HG03469 (cell line): ENCODE measurements around the gene VWC2.
A peak's percentile ranks its signal among the peaks of the same experiment; 100 is the strongest.

Source experiments
- ATAC-seq: cut with Tn5 transposase; IDR thresholded peaks from one replicate; pipeline ENCODE4 v1.9.1; 2021; ENCODE audit warnings: mild to moderate bottlenecking, moderate library complexity, moderate number of reproducible peaks; ENCODE audit not compliant: unreplicated experiment

VWC2 gene

GRCh38 chr7:49773218-49773935 is at the start of gene VWC2:
VWC2 (plus strand) TSS chr7:49773638; CDS start chr7:49775436, 1,798 bp downstream.
- no peak for ATAC-seq

GRCh38 chr7:49724071-49724470 is 49.4 kb upstream of the VWC2 start:
- no peak for ATAC-seq

- ATAC-seq: no peak
These were observed 41.6 kb upstream of the VWC2 start for GRCh38 chr7:49731836-49732235.

- no peak for ATAC-seq
These were observed 10.8 kb upstream of the VWC2 start for GRCh38 chr7:49762666-49763065.

GRCh38 chr7:49763791-49764190 is 9.6 kb upstream of the VWC2 start:
- peak; percentile 20 for ATAC-seq

GRCh38 chr7:49766966-49767365 is 6.5 kb upstream of the VWC2 start:
- ATAC-seq: peak; percentile 87

GRCh38 chr7:49767719-49768118 is 5.7 kb upstream of the VWC2 start:
- no peak for ATAC-seq

GRCh38 chr7:49768254-49768653 is 5.2 kb upstream of the VWC2 start:
- no peak for ATAC-seq

DNA sequence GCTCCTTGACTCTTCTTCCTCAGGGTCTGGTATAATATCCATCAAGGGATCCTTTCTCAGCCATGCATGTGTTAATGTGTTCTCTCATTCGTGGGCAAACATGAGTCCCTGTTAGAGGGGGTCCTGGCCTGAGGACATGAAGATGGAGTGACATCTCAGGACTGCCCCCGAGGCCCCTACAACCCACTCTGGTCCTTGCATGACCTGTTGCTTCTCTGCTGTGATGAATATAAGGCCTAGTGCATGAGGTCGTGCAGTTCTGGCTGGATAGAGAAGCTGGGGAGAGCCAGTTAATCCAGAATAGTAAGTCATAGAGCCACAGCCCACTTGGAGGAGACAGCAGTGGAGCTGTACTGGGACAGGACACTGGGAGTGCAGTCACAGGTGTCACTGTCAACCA is 4.6 kb upstream of the VWC2 start:
- no peak for ATAC-seq

GRCh38 chr7:49769285-49769857 is 4.1 kb upstream of the VWC2 start:
- ATAC-seq: no peak

DNA sequence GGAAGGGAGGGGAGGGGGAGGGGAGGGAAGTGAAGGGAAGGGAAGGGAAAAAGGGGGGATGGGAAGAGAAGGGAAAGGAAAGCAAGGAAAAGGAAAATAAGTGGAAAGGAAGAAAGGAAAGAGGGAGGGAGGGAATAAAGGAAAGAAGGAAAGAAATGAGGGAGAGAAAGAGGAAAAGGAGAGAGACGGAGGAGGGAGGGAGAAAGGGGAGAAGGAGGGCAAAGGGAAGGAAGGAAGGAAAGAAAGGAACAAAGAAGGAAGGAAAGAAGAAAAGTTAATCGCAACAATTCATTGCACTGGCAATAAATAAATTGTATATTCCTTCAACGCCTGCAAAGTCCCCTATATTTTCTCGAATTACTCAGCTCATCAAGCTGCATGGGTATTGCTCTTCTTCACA is 2.6 kb upstream of the VWC2 start:
- ATAC-seq: no peak

GRCh38 chr7:49771427-49772176 is 1.8 kb upstream of the VWC2 start:
- peak; percentile 27 for ATAC-seq

DNA sequence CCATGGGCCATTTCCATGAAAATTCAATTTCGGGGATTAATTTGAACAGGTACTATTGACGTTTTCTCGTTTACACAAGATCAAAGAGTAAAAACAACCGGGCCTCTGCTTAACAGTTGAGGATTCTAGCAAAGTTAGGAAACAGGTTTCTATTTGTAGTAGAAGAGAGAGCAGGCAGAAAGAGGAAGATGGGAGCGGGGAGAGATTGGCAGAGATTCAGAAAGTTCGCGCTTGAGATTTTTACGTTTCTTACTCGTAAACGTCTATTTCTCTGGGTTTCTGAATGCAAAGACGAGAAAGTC is 571 bp upstream of the VWC2 start:
- ATAC-seq: no peak

DNA sequence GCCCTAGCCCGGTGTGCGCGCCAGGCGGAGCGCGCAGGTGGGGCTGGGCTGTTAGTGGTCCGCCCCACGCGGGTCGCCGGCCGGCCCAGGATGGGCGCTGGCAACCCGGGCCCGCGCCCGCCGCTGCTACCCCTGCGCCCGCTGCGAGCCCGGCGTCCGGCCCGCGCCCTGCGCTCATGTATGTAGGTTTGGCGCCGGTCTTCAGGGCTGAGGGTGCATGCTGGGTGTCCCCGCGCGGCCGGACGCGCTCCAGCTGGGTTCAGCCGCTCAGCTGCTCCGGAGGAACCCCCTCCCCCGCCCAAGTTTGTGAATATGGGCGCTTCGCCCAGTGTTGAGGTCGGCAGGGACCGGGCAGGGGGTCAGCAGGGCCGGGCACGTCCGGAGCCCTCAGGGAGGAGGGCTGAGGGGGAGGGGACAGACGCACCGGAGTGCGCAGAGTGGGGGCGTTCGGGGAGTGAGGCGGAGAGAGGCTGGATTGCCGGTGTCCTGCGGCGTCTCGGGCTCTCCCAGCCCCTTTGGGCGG is 559 bp downstream of the VWC2 start:
- ATAC-seq: no peak

DNA sequence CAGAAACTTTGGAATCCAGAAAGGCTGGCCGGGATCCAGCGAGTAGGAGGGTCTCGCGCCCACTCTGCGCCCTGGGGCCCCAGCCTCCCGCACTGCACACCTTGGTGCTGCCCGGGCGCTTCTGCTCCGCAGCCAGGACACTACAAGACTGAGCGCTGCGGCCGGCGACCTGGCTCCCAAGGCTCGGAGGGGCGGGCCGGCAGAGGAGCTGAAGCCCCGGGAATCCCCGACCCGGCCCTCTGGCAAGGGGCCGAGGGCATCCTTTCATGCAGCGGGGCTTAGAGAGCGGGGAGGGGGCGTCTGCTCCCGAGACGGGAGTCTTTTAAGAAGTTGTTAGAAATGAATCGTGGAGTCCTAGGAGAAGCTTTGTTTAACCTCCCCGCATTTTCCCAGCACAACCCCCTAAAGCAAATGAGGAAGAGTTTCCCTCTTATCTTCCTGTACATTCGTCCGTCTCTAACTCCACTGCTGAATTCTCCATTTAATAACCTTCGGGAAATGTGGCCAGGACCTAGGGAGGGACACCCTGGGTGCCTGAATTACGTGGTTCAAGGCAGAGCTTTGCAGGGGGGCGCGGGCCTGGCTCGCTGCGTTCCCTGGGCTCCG is 1.1 kb downstream of the VWC2 start:
- ATAC-seq: no peak

- no peak for ATAC-seq
These were observed 1.9 kb downstream of the VWC2 start for GRCh38 chr7:49775065-49775948.

DNA sequence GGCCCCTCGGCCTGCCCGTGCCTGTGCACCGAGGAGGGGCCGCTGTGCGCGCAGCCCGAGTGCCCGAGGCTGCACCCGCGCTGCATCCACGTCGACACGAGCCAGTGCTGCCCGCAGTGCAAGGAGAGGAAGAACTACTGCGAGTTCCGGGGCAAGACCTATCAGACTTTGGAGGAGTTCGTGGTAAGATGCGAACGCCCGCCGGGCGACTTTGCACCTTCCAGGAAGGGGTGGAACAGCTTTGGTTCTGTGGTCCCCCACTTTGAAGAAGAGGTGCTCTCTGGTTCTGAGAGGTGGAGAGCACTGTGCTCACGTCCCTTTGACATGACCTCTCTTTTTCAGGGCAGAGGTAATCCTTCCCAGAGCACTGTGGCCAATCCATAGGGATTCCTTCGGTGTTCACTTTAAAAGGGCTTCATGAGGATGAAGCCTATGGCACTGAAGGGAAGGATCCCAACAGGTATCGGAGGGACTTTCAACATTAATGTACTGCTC is 2.6 kb downstream of the VWC2 start:
- no peak for ATAC-seq

GRCh38 chr7:49776994-49777393 is 3.6 kb downstream of the VWC2 start:
- no peak for ATAC-seq

DNA sequence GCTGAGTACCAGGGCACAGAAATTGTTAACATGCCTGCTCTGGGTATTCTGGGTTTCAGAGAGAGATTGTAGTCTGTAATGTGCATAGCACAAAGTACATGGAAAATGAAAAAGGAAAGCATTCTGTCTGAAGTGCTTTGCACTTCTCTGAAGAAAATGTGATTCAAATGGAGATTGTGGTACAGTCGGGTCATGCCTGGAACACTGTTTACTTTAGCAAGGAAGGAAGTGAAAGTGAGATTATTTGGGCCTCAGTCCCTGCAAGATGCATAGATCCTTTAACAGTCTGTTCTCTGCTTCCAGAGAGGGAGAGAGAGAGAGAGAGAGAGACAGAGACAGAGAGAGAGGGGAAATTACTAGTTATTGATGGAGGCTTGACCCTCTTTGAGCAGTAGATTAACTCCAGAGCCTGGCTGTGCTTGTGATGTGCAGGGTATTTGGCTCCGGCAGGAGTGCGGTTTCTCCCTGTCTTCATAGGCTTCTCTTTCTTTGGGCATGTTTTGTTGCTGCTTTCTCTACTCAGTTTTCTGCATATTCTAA is 5.4 kb downstream of the VWC2 start:
- ATAC-seq: peak; percentile 48

DNA sequence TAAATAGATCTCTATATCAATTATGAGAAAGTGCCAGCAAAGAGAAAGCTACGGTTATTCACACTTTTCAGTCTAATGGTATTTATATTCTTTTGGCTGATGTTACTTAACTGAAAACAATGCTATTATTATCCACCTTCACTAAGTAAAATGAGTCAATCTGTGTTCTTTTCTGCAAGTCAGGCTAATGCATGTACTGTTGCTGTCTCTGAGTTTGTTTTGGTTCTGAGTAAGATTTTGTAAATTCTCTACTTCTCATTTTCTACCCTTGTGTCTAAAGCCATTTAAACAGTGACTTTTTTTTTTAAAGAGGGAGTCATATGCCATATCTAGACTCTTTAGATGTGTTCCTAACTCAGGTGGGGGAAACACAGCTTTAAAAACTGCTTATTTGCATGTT is 7.5 kb downstream of the VWC2 start:
- ATAC-seq: peak; percentile 59
